ENCODE data around the gene OBP2A. TPM values are rescaled to one million over a fixed set of nuclear protein-coding genes. Genes with fewer than 3 reads are reported as not detected.
"Not testable (repeated sequence)": the region's sequence is repeated elsewhere in the genome, so short reads cannot be mapped to it uniquely, and the experiment has no call there.

OBP2A gene
- total RNA-seq, 2 experiments from 2014 or later = not detected

DNA sequence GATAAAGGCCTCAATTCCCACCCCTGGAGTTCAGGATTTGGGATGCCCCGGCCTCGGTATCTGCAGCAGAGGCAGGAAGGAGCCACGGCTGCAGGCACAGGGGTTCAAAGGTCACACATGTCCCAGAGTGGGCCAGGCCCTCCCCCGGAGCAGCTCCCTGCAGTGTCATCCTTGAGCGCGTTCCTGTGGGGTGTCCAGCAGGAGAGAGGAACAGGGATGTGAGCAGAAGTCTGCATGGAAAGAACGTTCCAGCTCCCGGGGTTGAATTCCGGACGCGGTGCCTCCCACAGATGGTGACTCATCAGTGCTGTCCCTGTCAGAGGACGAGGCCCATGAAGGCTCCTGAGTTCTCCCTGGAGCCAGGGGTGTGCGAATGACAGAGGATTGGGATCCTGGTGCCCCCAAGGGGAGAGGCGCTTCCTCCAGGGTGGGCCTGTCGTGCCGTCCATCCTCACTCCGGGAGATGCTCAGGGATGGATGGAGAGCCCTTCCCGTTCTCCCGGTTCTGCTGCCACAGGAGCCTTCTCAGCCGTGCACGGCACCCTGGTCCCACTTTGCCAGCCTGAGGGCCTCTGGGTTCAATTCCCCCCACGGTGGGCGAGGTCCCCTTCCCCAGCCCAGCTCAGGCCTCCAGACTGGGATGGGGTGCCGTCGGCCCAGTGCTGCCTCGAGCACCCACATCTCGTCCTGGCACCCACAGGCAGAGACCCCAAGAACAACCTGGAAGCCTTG is 21.6 kb upstream of the OBP2A start:
- H3K27ac Mint-ChIP-seq = no peak overlapping the region
- no peaks in the 10 kb centered on the region for H3K36me3 Mint-ChIP-seq (ENCODE audit: low read depth)
- POLR2A ChIA-PET = no interaction called here
- peaks cover 5% of the 10 kb centered on the region for H3K27me3 Mint-ChIP-seq (ENCODE audit: low read depth)
- CTCF ChIA-PET = no interaction called here
- ATAC-seq = no peak
- no peaks in the 10 kb centered on the region for H3K4me1 Mint-ChIP-seq (ENCODE audit: low read depth)
- no peak for DNase-seq
- no peaks in the 10 kb centered on the region for H3K9me3 Mint-ChIP-seq (ENCODE audit: insufficient read depth)
- H3K4me3 Mint-ChIP-seq = no peak overlapping the region

DNA sequence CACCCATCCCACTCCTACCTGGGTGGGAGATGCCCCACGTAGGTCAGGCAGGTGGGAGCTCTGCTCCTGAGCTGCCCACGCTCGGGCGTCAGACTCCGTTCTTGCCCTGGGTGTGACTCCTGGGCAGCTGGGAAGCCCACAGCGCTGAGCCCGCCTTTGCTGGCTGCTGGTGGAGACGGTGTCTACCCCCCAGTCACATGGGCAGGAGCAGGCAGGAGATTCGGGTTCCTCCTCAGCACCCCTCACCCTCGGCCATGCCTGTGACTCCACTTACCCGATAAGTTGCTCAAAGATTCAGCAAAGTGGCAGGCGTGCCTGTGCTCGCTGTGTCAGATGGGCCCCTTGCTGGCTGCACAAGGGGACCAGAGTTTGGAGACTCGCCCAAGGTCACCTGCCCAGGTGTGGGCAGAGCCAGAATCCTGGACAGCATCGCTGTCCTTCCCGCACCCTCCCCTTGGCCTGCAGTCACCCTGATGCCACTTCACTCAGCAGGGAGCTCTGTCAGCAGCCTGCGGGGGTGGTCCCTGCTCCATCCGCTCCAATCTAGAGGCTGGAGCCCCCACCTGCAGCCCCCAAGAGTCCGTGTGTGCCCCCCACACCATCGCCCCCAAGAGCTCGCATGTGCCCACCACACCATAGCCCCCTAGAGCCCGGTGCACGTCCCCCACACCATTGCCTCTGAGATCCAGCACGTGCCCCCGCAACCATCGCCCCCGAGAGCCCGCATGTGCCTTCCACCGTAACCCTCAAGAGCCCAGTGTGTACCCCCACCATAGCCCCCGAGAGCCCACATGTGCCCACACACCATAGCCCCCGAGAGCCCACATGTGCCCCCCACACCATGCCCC is 20.5 kb upstream of the OBP2A start:
- no peaks in the 10 kb centered on the region for H3K9me3 Mint-ChIP-seq (ENCODE audit: insufficient read depth)
- no peaks in the 10 kb centered on the region for H3K4me1 Mint-ChIP-seq (ENCODE audit: low read depth)
- POLR2A ChIA-PET = no interaction called here
- H3K27ac Mint-ChIP-seq = no peak overlapping the region
- no peak for ATAC-seq
- no peaks in the 10 kb centered on the region for H3K36me3 Mint-ChIP-seq (ENCODE audit: low read depth)
- no peak overlapping the region for H3K4me3 Mint-ChIP-seq
- no peaks in the 10 kb centered on the region for H3K27me3 Mint-ChIP-seq (ENCODE audit: low read depth)
- CTCF ChIA-PET = no interaction called here
- DNase-seq = no peak

DNA sequence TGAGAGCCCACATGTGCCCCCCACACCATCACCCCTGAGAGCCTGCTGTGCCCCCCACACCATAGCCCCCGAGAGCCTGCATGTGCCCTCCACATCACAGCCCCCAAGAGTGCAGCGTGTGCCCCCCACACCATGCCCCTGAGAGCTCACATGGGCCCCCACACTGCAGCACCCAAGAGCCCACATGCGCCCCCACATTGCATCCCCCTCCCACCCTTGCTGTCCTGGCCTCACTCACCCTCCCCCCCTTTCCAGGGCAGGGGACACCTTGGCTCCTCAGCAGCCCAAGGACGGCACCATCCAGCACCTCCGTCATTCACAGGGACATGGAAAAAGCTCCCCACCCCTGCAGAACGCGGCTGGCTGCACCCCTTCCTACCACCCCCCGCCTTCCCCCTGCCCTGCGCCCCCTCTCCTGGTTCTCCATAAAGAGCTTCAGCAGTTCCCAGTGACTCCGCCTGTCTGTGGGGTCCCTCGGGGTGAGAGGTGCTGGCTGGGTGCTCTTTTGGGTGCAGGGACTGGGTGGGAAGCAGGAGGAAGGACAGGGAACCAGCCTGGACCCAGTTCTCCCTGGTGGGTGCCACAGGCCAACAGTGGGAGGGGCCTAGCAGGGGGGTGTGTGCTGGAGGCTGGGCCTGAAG is 19.7 kb upstream of the OBP2A start:
- no peaks in the 10 kb centered on the region for H3K9me3 Mint-ChIP-seq (ENCODE audit: insufficient read depth)
- H3K4me1 Mint-ChIP-seq (ENCODE audit: low read depth) = no peaks in the 10 kb centered on the region
- CTCF ChIA-PET = no interaction called here
- H3K36me3 Mint-ChIP-seq (ENCODE audit: low read depth) = no peaks in the 10 kb centered on the region
- no peaks in the 10 kb centered on the region for H3K27me3 Mint-ChIP-seq (ENCODE audit: low read depth)
- no peak overlapping the region for H3K4me3 Mint-ChIP-seq
- no peak overlapping the region for H3K27ac Mint-ChIP-seq
- POLR2A ChIA-PET = no interaction called here
- ATAC-seq = no peak
- no peak for DNase-seq

DNA sequence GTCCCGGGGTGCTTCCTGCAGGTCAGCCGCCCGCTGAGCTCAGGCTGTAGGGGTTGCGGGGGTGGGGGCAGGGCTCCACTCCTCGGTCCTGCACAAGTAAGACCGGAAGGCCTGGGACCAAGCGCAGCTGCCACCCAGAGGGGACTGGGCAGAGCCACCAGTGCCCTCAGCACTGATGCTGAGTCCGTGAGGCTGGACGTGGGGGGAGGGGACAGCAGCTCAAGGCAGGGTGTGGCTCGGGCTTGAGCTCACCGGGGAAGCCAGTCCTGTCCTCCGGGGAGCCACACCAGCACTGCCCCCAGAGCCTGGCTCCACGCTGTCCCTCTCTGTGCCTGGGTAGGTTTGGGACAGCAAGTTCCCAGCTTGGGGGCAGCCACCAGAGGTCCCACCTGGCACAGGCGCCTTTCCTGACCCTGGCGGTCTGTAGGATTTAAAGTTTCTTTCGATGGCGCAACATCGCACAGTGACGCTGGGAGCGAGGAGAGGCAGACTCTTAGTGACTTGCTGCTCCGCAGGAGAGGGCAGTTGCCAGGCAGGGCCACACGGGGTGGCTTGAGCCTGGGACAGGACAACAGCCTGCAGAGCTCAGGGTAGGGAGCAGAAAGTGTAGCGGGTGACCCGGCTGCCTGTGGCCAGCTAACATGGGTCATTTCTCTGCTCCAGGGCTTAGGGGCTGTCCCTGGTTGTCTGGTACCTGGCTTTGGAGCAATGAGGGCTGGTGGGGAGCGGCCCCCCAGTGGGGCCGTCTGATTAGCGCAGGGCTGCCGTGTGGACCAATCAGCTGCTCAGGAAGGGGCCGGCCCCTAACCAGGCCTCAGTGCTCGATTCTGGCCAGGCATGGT is 19.0 kb upstream of the OBP2A start:
- CTCF ChIA-PET = no interaction called here
- POLR2A ChIA-PET = no interaction called here
- Mint-ChIP-seq H3K36me3 (ENCODE audit: low read depth) (no peaks in the 10 kb centered on the region), H3K4me1 (ENCODE audit: low read depth) (no peaks in the 10 kb centered on the region), H3K9me3 (ENCODE audit: insufficient read depth) (no peaks in the 10 kb centered on the region), H3K4me3 (no peak overlapping the region), H3K27me3 (ENCODE audit: low read depth) (no peaks in the 10 kb centered on the region), H3K27ac (no peak overlapping the region)
- no peak for DNase-seq
- ATAC-seq = no peak

DNA sequence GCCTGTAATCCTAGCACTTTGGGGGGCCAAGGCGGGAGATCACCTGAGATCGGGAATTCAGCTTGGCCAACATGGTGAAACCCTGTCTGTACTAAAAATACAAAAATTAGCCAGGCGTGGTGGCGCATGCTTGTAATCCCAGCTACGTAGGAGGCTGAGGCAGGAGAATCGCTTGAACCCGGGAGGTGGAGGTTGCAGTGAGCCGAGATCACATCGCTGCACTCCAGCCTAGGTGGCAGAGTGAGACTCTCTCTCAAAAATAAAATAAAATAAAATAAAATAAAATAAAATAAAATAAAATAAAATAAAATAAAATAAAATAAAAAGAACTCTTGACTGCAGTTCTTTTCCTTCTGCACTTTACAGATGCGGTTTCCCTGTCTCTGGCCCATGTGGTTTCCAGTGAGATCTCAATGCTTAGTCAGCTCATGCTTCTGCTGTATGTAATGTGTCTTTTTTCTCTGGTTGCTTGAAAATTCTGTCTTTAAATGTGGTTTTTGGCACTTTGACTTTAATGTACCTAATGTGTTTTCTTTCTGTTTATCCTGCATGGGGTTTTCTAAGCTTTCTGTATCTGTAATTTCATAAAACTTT is 17.0 kb upstream of the OBP2A start:
- POLR2A ChIA-PET; H3K27ac Mint-ChIP-seq; H3K36me3 Mint-ChIP-seq (ENCODE audit: low read depth); DNase-seq; H3K4me1 Mint-ChIP-seq (ENCODE audit: low read depth); H3K4me3 Mint-ChIP-seq; ATAC-seq; H3K27me3 Mint-ChIP-seq (ENCODE audit: low read depth); H3K9me3 Mint-ChIP-seq (ENCODE audit: insufficient read depth); CTCF ChIA-PET: not testable (repeated sequence)

DNA sequence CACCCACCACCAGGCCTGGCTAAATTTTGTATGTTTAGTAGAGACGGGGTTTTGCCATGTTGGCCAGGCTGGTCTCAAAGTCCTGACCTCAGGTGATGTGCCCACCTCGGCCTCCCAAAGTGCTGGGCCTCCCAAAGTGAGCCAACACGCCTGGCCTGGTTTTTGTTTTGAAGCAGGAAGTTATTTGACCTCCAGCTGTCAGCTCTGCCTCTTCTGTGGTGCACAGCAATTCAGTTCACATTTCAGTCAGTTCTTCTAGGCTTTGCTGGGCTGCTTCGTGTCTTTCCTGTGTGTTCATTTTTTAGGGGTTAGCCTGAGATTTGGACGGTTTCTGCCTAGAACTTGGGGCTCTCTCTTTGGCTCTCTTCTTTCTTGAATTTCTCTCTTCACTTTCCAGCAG is 15.8 kb upstream of the OBP2A start:
- Mint-ChIP-seq H3K36me3 (ENCODE audit: low read depth) (no peaks in the 10 kb centered on the region), H3K4me1 (ENCODE audit: low read depth) (no peaks in the 10 kb centered on the region), H3K27me3 (ENCODE audit: low read depth) (peaks cover 6% of the 10 kb centered on the region), H3K4me3 (no peak overlapping the region), H3K27ac (no peak overlapping the region), H3K9me3 (ENCODE audit: insufficient read depth) (no peaks in the 10 kb centered on the region)
- POLR2A ChIA-PET = interaction anchor here (0.8 kb wide), 1 partner anchor 174 kb away, joined by 3 read pairs; no protein-coding TSS in a partner anchor
- ATAC-seq (no peak), DNase-seq (no peak)
- CTCF ChIA-PET = interaction anchor here (1.0 kb wide), 1 partner anchor 18 kb away, joined by 3 read pairs; no protein-coding TSS in a partner anchor

DNA sequence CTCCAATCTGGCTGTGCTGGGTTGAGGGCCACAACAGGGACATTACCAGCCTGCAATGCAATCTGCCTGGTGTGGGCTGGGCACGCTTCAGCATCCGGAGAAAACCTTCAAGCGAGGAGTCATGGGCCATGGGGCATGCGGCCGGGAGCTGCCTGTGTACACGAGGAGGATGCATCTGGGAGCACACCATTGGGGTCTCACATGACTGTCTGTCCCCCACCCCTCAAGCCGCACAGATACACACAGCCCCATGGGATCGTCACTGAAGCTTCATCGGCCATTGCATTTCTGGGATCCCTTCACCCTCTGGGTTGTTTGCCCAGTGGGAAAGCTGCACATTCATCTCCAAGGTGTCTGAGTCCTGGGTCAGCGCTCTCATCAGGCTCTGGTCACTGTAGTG is 14.8 kb upstream of the OBP2A start:
- no peak overlapping the region for H3K27ac Mint-ChIP-seq
- no peak overlapping the region for H3K4me3 Mint-ChIP-seq
- CTCF ChIA-PET = no interaction called here
- no peaks in the 10 kb centered on the region for H3K4me1 Mint-ChIP-seq (ENCODE audit: low read depth)
- H3K9me3 Mint-ChIP-seq (ENCODE audit: insufficient read depth) = no peaks in the 10 kb centered on the region
- no peak for ATAC-seq
- peaks cover 6% of the 10 kb centered on the region for H3K27me3 Mint-ChIP-seq (ENCODE audit: low read depth)
- POLR2A ChIA-PET = no interaction called here
- no peaks in the 10 kb centered on the region for H3K36me3 Mint-ChIP-seq (ENCODE audit: low read depth)
- DNase-seq = no peak

DNA sequence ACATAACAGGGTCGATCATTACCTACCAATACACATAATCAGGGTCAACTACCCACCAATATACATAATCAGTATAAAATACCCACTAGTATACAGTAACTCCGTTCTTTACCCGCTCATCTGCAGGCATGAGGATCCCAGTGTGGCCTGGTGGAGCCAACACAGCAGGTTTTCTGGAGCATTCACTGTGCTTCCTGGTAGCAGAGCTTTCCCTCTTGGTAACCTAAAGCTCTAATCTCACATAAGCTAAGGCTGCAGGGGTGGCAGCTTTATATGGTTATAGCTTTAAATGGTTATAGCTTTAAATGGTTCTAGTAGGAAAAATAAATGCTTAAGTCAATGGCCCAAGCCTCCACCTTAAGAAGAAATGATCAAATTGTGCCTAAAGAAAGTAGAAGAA is 12.8 kb upstream of the OBP2A start:
- no peaks in the 10 kb centered on the region for H3K4me1 Mint-ChIP-seq (ENCODE audit: low read depth)
- no peaks in the 10 kb centered on the region for H3K36me3 Mint-ChIP-seq (ENCODE audit: low read depth)
- ATAC-seq = no peak
- DNase-seq = no peak
- POLR2A ChIA-PET = no interaction called here
- H3K4me3 Mint-ChIP-seq = no peak overlapping the region
- CTCF ChIA-PET = no interaction called here
- H3K27me3 Mint-ChIP-seq (ENCODE audit: low read depth) = peaks cover 8% of the 10 kb centered on the region
- H3K27ac Mint-ChIP-seq = no peak overlapping the region
- no peaks in the 10 kb centered on the region for H3K9me3 Mint-ChIP-seq (ENCODE audit: insufficient read depth)

DNA sequence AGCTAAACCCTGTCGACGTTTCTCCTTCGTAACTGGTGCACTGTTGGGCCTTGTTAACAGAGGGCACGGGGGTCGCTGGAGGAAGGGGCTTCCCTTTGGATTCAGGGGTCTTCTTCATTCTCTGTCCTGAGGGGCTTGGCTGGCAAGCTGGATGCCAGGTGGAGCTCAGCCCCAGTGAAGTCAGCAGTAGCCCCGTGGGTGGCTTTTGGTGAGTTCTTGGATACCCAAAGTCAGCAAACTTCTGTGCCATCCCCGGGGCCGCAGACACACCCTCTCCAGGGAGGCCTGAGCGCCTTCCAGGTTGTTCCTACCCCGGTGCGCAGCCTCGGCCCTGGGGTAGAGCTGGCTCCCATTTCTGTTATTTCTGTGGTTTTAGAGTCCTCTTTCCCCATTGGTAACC is 12.3 kb upstream of the OBP2A start:
- ChIA-PET POLR2A (no interaction called here), CTCF (no interaction called here)
- Mint-ChIP-seq H3K9me3 (ENCODE audit: insufficient read depth) (no peaks in the 10 kb centered on the region), H3K27ac (no peak overlapping the region), H3K27me3 (ENCODE audit: low read depth) (peaks cover 8% of the 10 kb centered on the region), H3K36me3 (ENCODE audit: low read depth) (no peaks in the 10 kb centered on the region), H3K4me3 (no peak overlapping the region), H3K4me1 (ENCODE audit: low read depth) (no peaks in the 10 kb centered on the region)
- DNase-seq = no peak
- ATAC-seq = no peak

DNA sequence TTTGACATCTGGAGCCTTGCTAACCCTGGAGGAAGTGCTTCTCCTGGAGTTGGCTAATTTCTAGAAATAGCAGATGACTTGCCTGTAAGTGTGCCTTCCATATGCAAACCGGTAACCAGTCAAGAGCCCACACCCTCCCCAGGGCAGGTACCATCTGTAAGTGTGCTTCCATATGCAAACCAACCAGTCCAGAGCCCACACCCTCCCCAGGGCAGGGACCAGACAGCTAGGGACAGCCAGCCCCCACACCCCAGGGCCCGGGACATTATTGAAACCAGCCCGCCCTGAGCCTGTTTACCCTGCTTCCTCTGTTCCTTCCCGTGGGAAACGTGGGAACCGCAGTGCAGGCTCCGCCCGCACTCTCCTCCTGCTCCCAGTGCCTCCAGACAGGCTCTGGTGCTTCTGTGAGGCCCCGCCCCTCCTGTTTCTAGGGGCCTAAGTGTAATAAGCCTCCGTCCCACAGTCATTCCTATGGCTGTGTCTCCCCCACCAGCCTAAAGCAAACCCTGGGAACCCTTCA is 11.7 kb upstream of the OBP2A start:
- POLR2A ChIA-PET; H3K27me3 Mint-ChIP-seq (ENCODE audit: low read depth); CTCF ChIA-PET; H3K36me3 Mint-ChIP-seq (ENCODE audit: low read depth); DNase-seq; H3K4me3 Mint-ChIP-seq; H3K27ac Mint-ChIP-seq; H3K9me3 Mint-ChIP-seq (ENCODE audit: insufficient read depth); H3K4me1 Mint-ChIP-seq (ENCODE audit: low read depth); ATAC-seq: not testable (repeated sequence)

DNA sequence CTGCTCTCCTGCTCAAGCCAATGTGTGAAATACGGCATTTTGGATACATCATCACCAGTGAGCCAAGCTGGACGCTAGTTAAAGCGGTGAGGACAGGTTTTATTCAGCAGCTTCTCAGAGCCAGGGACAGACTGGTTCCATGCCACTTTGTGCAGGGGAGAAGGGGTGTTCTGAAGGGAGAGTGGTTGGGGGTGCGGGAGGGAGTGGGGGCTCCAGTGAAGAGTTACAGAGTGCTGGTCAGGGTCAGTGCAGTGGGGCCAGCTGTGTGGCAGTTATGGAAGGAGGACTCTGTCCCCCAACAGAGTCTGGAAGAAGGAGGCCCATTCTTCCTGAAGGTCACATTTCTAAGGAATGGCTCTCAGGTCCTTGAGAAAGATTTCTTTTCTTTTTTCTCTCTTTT is 11.1 kb upstream of the OBP2A start:
- DNase-seq; H3K4me1 Mint-ChIP-seq (ENCODE audit: low read depth); ATAC-seq; H3K27ac Mint-ChIP-seq; H3K4me3 Mint-ChIP-seq; POLR2A ChIA-PET; CTCF ChIA-PET; H3K36me3 Mint-ChIP-seq (ENCODE audit: low read depth); H3K27me3 Mint-ChIP-seq (ENCODE audit: low read depth); H3K9me3 Mint-ChIP-seq (ENCODE audit: insufficient read depth): not testable (repeated sequence)
